Activated CD4-positive, alpha-beta T cell treated with anti-CD3 and anti-CD28 coated beads, Interleukin-2, amount 50 U/mL, for 24 hours (primary cell): ENCODE measurements around the gene SYNM.

Source experiments
- DNase-seq, 2 donors: peaks; one replicate each; pipeline ENCODE4 v3.0.0-alpha.2; 2020; ENCODE audit warnings: low read depth in 1 of 2, low spot score in 1 of 2

The SYNM gene

DNA sequence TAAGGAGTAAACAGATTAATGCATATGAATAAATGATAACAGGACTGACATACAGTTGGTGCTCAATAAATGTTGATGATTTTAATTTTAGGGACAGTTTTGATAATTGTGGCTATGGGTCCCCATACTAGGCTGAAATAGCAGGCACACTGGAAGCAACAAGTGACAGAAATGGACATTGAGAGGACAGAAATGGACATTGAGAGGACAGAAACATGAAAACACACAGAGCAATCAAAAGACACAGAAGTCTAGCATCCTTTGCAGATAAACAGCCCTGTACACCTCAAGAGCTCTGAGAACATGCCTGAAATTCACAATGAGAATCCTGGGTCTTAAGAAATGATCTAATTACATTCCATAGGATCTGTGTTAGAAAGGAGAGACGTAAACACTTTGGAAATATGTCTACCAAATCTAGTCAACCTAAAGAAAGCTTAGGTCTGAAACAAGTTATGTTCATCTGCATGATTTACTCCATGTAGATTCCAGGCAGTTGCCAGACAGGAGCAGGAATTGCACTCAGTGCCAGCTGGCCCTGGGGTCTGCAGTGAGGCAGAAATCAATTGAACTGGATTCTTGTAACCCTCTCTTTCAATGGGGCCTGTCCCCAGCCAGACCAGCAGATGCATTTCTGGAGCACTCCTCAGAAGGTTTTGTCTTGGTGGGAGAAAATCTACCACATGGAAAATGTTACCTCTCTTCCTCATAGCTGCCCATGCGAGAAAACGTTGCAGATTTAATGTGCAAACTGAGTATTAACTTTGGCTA, 60.3 kb downstream of the SYNM start:
- no peak for DNase-seq

DNA sequence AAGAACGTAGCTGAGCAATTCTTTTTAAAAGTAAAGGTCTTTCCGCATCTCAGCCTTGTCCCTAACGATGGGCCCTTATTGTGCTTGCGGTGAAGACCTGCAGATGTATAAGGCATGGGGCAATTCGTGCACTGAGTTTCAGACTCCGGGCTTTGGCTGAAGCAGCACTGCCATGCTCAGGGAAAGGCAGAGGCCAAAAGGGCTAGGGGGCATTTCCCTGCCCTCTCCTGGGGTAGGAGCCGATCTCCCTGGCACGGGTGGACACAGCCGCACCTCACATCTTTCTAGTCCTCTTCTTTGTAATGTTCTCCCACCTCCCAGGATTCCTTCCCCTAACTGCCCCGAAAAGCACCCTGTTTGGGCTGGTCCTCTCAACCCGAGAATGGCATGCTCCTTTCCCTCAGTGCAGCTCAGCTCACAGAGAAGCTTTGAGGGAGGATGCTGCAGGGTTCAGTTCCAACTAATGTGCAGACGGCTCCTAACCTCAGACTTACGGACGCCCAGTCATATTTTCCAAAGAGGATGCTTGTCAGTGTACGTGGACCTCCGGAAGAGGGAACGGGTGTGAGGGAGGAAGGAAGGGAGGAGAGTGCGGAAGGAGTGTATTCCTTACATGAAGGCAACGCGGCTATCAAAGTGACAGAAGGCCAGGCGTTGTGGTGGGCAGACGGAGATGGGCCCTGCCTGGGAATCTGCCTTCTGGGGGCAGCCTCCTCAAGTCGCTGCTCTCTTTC, 61.2 kb downstream of the SYNM start:
- no peak for DNase-seq

DNA sequence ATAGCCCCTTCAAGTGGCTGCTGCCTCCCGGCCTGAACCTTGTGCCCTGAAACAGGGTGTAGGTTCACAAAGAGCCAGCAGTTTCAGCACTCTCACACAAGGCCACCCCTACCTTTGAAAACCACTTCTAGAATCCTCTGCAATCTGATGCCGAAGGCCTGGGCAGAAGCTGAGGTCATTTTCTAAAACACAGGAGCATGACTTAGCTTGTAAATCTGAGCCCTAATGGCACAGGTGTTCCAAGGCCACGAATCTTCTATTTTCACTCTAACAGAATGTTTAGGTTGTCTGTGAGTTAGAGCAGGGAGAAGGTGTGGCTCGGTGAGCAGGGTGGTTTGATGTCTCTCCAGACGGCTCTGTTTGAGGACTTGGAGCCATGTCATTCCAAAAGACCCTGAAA, 62.3 kb downstream of the SYNM start:
- DNase-seq = no peak

DNA sequence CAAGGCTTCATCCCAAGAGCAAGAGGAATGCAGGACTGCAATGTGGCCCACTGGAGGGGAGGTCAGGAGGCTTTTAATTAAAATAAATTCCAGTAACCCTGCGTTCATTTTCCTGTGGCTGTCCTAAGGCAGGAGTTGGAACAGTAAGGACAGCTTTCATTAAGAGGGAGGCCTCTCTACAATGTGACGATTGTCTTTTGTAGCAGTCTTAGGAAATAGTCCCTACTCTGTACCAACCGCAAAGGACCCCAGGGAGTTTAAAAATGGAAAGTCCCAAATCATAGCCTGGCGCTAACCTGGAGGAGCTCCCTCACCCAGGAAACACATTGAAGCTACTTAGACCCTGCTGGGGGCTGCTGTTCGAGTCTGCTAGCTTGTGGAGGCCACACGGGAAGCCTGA, 62.8 kb downstream of the SYNM start:
- DNase-seq = no peak

DNA sequence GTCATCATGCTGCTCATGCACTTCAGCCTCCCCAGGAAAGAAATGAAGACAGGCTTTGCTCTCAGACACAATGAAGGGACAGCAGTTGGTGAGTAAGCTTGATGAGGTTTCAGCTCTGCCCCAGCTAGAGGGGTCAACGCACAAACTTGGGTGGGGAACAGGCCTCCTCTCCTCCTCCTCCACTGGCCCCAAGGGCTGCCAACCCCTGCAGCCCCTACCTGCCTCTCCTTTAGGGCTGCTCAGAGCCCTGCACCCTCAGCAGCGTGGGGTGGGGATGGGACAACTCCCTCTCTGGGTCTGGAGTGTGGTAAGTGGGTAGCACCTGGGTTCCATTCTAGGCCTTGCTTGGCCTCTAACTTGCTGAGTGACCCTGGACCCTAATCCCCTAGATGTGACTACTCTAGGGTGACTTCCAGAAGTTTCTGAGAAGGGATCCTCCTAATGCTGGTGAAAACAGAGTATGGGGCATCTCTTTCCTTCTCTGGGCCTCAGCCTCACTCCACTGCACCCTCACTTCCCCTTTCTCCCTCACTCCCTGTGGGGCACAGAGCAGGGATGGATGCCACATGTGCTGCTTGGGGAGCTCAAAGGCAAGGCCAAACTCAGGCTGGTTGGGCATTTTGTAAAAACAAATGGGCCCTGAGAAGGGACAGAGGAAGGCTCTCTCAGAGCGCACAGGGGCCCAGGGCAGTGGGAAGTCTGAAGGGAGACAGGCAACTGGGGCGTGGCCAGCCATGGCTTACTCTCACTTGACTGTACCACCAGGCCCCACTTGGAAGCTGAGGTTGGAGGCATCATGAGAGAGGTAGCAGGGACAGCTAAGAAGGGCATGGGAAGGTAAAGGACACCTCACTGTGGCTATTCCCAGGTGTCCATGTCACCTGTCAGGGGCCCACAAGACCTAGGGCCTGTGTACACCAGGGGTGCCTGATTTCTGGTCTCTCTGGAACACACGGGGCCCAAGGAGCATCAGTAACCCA, 64.0 kb downstream of the SYNM start:
- DNase-seq = no peak

DNA sequence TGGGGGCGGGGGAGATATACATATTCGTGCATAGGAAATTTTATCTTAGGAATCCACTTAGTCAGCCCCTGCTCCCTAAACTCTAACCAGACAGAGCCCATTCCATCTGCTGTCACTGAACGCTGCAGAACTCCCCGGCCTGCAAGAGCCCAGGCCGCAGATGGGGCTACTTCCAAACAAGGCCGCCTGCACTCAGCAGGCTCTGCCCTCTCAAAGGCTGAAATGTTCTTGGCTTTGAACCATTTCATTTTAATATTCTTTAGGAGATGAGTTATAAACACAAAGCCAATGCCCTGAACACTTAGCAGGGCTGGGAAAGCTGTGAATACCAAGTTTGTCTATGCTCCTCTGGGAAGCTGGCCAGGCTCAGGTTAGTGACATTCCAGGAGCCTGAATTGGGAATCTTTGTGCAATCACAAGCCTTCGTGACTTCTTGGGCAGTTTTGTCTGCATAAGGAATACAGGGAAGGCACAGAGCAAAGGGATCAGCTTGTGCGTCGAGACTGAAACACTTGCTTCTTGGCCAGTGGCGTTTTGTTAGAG, 65.0 kb downstream of the SYNM start:
- no peak for DNase-seq

DNA sequence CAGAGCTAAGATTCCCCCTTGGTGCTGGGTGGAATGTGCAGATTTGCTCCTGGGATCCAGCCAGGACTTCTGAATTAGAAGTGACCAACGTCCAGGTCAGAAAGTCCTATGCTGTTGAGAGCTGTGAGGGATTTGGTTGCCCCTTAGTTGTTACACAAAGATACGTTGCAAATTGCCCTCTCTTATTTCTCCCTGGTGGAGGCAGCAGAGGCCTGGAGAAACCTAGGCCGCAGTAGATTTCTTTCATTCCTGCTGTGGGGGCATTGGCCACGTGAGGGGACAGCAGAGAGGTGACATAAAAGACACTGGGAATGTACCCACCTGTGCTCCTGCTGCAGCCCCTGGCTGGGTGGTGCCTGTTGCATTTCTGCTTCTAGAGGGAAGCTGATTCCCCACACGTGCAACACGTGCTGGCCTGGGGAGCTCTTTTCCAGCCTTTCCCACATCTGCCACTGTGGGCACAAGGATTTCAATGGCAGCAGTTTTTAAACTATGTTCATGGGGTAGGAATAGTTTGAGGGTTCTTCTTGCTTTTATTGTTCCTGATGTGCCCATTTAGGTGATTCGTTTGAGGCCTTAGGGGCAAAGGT, 65.7 kb downstream of the SYNM start:
- DNase-seq = no peak

DNA sequence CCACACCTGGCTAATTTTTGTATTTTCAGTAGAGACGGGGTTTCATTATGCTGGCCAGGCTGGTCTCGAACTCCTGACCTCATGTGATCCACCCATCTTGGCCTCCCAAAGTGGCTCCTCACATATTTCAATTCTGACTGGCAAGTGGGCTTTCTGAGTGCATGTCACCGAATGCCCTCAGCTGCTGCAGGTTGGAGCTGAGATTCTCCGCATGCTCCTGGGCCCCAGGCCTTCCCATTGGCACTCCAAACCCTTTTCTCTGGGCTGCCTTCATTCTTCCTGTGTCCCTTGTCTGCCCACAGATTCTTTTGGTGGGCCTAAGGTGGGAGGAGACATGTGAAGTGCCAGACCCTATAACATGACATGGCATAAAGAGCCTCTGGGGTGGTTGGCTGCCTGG, 67.3 kb downstream of the SYNM start:
- DNase-seq = no peak

DNA sequence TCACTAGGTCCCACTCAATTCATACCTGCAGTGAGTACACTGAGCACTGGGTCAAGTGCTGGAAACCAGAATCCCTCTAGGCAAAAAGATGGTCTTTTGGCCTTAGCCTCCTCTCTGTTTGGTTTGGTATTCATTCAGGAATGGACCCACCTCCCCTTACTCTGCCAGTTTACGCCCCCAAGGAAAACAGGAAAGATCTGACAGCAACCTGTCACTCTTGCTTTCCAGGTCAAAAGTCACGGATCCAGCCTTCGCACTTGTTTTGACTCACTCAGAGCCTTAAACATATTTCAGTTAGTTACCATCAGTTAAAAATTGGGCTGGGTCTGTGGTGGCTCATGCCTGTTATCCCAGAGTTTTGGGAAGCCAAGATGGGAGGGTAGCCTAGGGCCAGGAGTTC, 68.1 kb downstream of the SYNM start:
- DNase-seq = no peak

DNA sequence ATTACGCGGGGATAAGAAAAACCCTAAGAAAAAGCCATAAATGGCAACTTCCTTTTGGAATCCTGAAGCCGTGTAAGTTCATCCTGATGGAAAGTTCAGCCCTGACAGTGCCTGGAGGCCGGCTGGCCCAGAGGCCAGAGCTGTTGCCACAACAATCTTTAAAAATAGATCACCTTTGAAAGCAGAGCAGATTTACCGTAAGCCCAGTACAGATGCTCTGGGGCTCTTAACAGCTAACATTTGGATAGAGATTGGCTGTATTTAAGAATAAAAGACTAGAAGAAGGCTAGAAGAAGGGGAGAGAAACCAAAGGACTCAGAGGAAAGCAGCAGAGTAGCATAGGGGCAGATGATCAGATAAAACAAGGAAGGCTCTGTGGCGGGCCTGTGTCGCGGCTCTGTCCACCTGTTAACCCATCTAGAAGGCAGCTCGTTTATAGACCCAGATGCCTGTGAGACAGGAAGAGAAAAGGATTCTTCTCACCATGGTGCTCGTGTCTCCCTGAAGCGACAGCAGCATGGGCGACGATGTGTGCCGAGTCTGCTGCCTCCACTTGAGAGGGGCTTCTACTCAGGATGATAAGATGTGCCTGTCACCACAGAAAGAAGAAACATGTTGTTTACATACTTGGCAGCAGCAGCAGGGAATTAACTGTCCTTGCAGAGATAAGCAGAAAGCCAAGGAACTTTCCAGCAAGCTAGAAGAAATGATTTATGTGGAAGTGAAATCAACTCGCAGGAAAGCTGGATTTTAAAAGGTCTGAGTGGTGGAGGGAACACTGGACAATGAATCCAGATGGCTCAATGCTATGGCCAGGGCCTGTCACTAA, 69.9 kb downstream of the SYNM start:
- no peak for DNase-seq

DNA sequence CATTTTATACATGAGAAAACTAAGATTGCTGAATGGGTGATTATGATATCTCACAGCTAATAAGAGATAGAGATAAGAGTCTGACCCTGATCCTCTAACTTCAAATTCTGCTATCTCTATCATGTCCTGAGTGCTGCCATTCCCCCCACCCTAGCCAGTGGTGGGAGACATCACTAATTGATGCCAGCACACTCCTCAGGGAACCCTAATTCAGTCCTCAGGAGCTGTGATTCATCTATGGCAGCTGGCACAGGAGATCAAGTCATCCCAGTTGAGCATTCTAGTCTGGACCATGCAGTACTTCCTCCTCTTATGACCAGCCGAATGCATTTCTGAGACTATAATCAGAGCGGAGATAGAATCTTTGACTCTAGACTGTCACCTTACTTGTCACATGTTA, 71.9 kb downstream of the SYNM start:
- DNase-seq = no peak

DNA sequence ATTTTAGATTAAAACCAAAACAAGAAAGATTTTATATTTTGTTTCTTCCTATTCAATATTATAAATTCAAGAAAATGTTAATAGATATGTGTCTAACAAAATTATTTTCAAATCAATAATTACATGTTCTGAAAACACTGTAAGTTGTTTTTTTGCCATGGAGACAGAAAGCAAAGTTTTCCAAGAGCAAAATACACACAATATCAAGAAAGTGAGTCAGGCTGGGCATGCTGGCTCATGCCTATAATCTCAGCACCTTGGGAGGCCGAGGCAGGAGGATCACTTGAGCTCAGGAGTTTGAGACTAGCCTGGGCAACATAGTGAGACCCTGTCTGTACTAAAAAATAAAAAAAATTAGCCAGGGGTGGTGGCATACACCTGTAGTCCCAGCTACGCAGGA, 72.8 kb downstream of the SYNM start:
- no peak for DNase-seq

DNA sequence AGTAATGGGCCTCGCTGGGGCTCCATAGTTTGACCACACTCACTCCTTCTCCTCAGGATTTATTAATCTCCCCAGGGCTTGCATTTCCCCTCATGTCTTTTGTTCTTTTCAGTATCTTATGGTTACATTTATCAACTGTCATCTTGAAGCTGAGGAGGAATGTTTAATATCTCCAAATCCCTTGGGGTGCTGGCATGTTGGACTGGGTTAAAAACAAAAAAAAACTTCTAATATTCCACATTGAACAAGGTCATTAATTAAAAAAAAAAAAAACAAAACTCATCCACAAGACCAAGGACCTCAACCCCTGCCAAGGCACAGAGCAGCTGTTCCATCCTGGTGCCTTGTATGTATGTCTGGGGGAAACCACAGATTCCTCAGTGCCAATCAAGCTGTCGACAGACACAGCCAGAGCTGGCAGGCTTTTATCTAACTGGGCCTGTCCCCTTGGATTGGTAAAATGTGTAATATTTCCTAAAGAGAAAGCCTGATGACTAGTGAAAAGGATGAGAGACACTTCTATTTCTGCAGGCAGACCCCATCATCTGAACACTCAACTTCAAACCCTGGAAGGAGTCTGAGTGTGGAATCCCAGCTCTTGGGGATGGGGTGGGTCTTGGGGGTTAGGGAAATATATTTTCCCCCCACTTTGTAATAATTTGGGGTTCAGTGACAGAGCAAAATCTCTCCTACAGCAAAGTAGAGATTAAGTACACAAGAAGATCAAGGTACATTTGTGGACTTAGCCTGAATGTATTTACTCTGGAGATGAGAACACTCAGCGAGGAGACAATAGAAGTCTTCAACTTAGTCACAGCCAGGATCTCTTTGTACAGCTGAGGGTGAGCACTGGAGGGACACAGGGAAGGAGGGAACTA, 75.4 kb downstream of the SYNM start:
- no peak for DNase-seq

DNA sequence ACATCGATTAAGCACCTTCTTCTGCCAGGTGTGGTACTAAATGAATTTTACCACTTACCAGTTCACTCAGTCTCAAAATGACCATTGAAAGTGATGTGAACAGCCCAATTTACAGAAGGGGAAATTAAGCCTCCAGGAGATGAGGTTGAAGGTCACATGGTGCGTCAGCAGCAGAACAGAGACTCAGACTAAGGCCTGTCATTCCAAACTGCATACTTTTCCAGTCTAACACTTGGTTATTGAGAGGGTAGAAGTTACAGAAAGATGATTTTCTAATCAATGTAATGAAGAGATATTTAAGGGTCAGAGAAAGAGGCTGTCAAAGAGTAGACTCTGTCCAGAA, 76.1 kb downstream of the SYNM start:
- DNase-seq = no peak

DNA sequence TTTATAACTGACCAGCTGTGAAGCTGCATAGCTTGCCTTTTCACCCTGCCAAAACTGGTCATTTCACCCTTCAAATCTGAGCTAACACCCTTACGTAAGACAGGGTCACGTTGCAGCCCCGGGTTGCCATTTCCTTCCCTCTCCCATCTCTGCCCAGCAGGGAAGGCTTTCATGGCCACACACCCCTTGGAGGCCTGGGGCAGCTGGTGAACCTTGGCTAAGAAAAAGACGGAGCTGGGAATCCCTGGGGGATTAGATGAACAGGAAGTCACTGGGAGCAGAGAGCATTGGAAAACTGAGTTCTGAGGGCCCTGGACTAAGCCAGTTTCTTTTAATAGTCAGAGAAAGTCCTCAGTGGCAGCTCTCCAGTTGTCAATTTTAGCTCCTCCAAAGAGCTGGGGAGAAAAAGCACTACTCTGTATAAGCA, 76.7 kb downstream of the SYNM start:
- DNase-seq = no peak

DNA sequence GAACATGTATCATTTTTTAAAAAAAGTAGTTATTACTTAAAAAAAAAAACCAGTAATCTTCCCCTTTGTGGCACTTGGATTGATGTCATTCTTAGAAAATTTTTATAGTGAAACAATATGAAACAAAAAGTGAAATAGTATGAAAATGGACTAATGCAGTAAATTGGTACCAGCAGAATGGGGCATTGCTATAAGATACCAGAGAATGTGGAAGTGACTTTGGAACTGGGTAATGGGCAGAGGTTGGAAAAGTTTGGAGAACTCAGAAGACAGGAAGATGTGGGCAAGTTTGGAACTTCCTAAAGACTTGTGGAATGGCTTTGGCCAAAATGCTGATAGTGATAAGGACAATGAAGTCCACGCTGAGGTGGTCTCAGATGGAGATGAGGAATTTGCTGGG, 77.9 kb downstream of the SYNM start:
- DNase-seq = no peak
